Measurements from ENCODE around the gene INPP5A. TPM values are rescaled to one million over a fixed set of nuclear protein-coding genes. Genes with fewer than 3 reads are reported as not detected.

Gene INPP5A
- total and polyA plus RNA-seq, 2 of the 13 experiments (the other 11 are each of a cell fraction or from before 2014, with no cell fraction given), result 17.5 to 37.9 TPM

GRCh38 chr10:132593389-132593788 lies 55.8 kb downstream of the INPP5A start:
- no peak overlapping the region for H3K4me3 ChIP-seq (replicated peaks in 1 of 3; ENCODE audit: insufficient read depth in 1 of 3, low read depth in 2 of 3, low read length in 3 of 3)
- in situ Hi-C loops (cut with HindIII; ENCODE audit: extremely low pct_ligation_motif_present, low pct_unique_long_range_greater_than_20kb) (no loop called here), intact Hi-C loops (cut with micrococcal nuclease; ENCODE audit: unreplicated experiment) (loop anchor here (5.0 kb wide), 3 partner anchors 44 to 131 kb away; no protein-coding TSS in a partner anchor)
- BruUV-seq (replicated peaks), result no TSS peak
- H3K27me3 ChIP-seq (ENCODE audit: control insufficient read depth in 1 of 2, insufficient read depth in 2 of 2, low read length in 2 of 2), result no peaks in the 10 kb centered on the region; a peak in 1 of 5 replicates
- peaks cover 44% of the 10 kb centered on the region for H3K79me2 ChIP-seq (ENCODE audit: insufficient read depth, low read length)
- WGBS (ENCODE audit: low lambda C conversion rate), result 98% methylated on average over 3 of the region's 3 CpGs
- DNase-seq (ENCODE audit: low spot score) (no peak), ATAC-seq (no peak), FAIRE-seq (no peak)
- H2AFZ ChIP-seq (ENCODE audit: low read length), result no peak overlapping the region
- no peak overlapping the region for H3K9ac ChIP-seq (ENCODE audit: insufficient read depth, low read depth, low read length)
- CTCF ChIA-PET (ENCODE audit: low intra/inter-chr PET ratio, low total read pairs), result no interaction called here
- no peaks in the 10 kb centered on the region for H4K20me1 ChIP-seq (ENCODE audit: insufficient read depth, low read length)
- H3K4me1 ChIP-seq (ENCODE audit: insufficient read depth, low read length), result peaks cover 52% of the 10 kb centered on the region
- no peaks in the 10 kb centered on the region for H3K9me3 ChIP-seq (ENCODE audit: low read length)
- no peak overlapping the region for H3K27ac ChIP-seq (ENCODE audit: extremely low read length, insufficient read depth, low read length)
- POLR2A ChIA-PET, result no interaction called here
- H3K36me3 ChIP-seq (replicated peaks in 1 of 2; ENCODE audit: control insufficient read depth in 1 of 2, insufficient read depth in 2 of 2, low read length in 2 of 2), result no peaks in the 10 kb centered on the region
- no peak overlapping the region for H3K4me2 ChIP-seq (ENCODE audit: low read depth, low read length)
- TF ChIP-seq ARID3A (IDR thresholded peaks at IDR 0.05; ENCODE audit: low read depth, low read length) (no peak), CSRNP2 (CRISPR knock-in tag; conservative IDR thresholded peaks at IDR 0.05; ENCODE audit: low read depth) (no peak), STAT6 (CRISPR knock-in tag; IDR thresholded peaks at IDR 0.05; ENCODE audit: borderline replicate concordance) (no peak), ZNF512 (CRISPR knock-in tag; IDR thresholded peaks at IDR 0.05) (no peak), TFDP2 (CRISPR knock-in tag; IDR thresholded peaks at IDR 0.05) (no peak), TCF7 (IDR thresholded peaks at IDR 0.05; ENCODE audit: low read depth) (no peak), GPBP1L1 (CRISPR knock-in tag; IDR thresholded peaks at IDR 0.05) (no peak), ARID4A (CRISPR knock-in tag; IDR thresholded peaks at IDR 0.05; ENCODE audit: borderline replicate concordance) (no peak)

Data from HepG2 (cell line).